Measurements from ENCODE around the gene RAB11A.

GRCh38 chr15:65881766-65882434, 12.6 kb downstream of the RAB11A start:
- TF ChIP-seq CTCF (IDR thresholded peaks at IDR 0.05; ENCODE audit: low read depth, low read length, poor library complexity, severe bottlenecking) = no peak
- TF ChIP-seq EZH2phosphoT487 (IDR thresholded peaks at IDR 0.05; ENCODE audit: borderline replicate concordance, low read length) = no peak

All from DOHH2 (cell line).